Astrocyte of the cerebellum (primary cell): ENCODE results near the gene PDLIM1.

Source experiments
- DNase-seq: peaks from one replicate; pipeline ENCODE4 v3.0.0-alpha.2; 2011; ENCODE audit warnings: low read depth
- H3K4me3 ChIP-seq: 2 replicates; pipeline ENCODE4 v1.5.1; 2011; ENCODE audit warnings: mild to moderate bottlenecking, low read depth, low read length, moderate library complexity
- in situ Hi-C: cut with HindIII; loops from 2 replicates; pipeline ENCODE4 v1.10.0; 2017; ENCODE audit warnings: low sequenced_read_pairs
- TF ChIP-seq, protein P1 (sequence below): IDR thresholded peaks from 2 replicates; pipeline ENCODE4 v1.5.1; 2012; ENCODE audit warnings: low read length, low read depth, moderate library complexity, mild to moderate bottlenecking; ENCODE audit errors: missing control alignments

PDLIM1 gene

DNA sequence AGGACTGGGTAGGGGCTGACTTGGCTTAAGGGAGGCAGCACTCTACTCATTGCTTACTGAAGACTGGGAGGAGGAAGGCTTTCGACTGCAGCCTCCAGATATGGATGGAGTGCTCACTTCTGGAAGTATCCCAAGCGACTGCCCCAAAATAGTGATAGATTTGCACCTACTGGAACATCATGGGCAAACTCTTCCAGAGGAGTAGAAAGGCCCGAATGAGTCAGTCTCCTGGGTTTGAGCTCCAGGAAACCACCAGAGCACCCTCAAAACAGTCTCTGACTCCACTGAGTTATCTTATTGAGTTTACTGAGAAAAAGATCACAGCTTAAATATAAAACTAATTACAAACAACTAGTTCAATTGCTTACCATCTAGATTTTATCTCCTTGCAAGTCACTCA lies 37.2 kb upstream of the PDLIM1 start:
- TF ChIP-seq, protein P1, sequence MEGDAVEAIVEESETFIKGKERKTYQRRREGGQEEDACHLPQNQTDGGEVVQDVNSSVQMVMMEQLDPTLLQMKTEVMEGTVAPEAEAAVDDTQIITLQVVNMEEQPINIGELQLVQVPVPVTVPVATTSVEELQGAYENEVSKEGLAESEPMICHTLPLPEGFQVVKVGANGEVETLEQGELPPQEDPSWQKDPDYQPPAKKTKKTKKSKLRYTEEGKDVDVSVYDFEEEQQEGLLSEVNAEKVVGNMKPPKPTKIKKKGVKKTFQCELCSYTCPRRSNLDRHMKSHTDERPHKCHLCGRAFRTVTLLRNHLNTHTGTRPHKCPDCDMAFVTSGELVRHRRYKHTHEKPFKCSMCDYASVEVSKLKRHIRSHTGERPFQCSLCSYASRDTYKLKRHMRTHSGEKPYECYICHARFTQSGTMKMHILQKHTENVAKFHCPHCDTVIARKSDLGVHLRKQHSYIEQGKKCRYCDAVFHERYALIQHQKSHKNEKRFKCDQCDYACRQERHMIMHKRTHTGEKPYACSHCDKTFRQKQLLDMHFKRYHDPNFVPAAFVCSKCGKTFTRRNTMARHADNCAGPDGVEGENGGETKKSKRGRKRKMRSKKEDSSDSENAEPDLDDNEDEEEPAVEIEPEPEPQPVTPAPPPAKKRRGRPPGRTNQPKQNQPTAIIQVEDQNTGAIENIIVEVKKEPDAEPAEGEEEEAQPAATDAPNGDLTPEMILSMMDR, result no peak
- H3K4me3 ChIP-seq, result no peak overlapping the region
- in situ Hi-C loops, result no loop called here
- no peak for DNase-seq

GRCh38 chr10:95327367-95327766 lies 36.6 kb upstream of the PDLIM1 start:
- DNase-seq, result peak; percentile 66
- no peak overlapping the region for H3K4me3 ChIP-seq
- TF ChIP-seq, protein P1, result no peak
- in situ Hi-C loops, result no loop called here

DNA sequence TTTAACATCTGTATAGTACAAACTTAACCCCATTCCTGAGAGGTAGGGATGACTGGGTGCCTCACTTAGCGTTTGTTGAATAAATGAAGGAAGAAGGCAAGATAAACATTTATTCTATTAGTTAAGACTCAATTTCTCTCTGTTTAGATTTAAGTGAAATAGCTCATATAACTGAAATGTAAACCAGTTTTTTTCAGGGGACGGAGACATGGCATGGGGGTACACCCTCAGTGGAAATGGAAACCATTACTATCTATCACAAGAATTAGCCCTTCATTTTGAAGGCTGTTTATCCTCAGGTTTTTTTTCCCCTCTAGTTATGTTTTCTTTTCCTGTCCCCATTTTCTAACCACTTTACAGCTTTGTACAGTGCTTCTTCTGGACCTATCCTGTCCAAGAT lies 35.6 kb upstream of the PDLIM1 start:
- no peak for DNase-seq
- TF ChIP-seq, protein P1, result no peak
- in situ Hi-C loops, result no loop called here
- H3K4me3 ChIP-seq, result no peak overlapping the region

DNA sequence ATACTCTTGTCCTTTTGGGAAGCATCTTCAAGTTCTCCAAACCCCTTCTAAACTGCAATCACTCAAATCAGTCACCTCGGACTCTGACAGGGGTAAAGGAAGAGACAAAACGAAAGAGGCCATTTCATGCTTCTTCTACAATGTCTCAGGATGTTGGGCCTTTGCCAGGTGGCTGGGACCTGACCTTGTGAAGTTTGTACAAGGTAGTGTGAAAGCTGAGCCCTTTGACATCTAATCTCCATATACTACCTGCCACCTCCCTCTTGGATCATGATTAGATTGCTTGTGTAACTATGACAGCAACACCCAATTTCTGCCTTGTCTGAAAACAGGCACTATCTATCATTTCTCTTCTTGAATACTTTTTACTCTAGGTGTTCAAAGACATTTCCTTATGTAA lies 35.1 kb upstream of the PDLIM1 start:
- TF ChIP-seq, protein P1, result no peak
- in situ Hi-C loops, result no loop called here
- no peak for DNase-seq
- H3K4me3 ChIP-seq, result no peak overlapping the region

- in situ Hi-C loops, result no loop called here
- H3K4me3 ChIP-seq, result no peak overlapping the region
- DNase-seq, result no peak
- TF ChIP-seq, protein P1, result no peak
Observed at GRCh38 chr10:95324436-95325268, 33.8 kb upstream of the PDLIM1 start.

DNA sequence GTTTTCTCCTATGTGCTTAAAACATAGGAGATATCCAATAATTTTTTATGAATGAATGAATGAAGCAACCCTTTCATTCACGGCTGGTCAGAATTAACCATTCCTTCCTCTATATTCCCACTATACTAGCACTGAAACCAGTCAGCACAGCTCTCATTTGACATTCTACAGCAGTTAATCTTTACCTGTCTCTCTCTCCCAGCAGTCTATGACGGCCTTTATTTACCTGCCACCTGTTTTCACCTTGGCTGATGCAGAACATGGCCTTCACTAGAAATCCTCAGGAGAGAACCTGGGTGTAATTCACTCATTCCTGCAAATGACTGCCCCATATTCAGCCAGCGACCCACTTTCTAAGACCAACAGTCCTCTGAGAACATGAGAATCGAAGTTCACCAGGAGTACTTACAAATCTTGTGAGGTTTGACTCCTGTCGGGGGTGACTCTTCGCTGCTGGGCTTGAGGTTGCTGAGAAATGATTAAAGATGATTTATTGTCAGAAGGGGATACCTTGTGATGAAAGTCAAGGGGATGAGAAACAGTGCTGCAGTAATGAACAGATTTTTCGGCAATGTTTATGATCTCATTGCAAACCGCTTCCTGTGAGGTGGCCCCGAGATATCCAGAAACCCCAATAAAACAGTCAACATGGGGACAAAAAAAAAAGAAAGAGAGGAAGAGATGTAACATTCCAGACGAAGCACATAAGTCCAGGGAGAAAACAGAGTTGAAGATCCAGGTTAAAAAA lies 30.9 kb upstream of the PDLIM1 start:
- in situ Hi-C loops, result no loop called here
- no peak for DNase-seq
- no peak overlapping the region for H3K4me3 ChIP-seq

More for the DNA sequence above, 30.9 kb upstream of the PDLIM1 start:
- TF ChIP-seq, protein P1, result no peak
